Left lung (tissue), 10 donors: Measurements from ENCODE around the gene PRR19. TPM values are rescaled to one million over a fixed set of nuclear protein-coding genes. Genes with fewer than 3 reads are reported as not detected.

Experiments used
- ATAC-seq: fragments of 200-7000 bp; cut with Tn5 transposase; one replicate; pipeline ENCODE4 v1.9.1; 2020; ENCODE audit warnings: moderate library complexity
- DNase-seq, 4 donors: peaks; one replicate each; pipeline ENCODE4 v3.0.0-alpha.2; 2013 to 2020
- H3K27ac ChIP-seq, 2 donors: fragments of 200-600 bp; sonication (generic) in 1 of 2; one replicate each; pipeline versions ENCODE4 v1.5.0 to v1.8.0; 2020 to 2021
- H3K27me3 ChIP-seq, 2 donors: fragments of 200-600 bp; sonication (generic) in 1 of 2; one replicate each; pipeline versions ENCODE4 v1.5.0 to v1.8.0; 2020 to 2021
- H3K36me3 ChIP-seq, 2 donors: fragments of 200-600 bp; sonication (generic) in 1 of 2; one replicate each; pipeline versions ENCODE4 v1.5.0 to v1.8.0; 2020 to 2021
- H3K4me1 ChIP-seq, 2 donors: fragments of 200-600 bp; one replicate each; pipeline ENCODE4 v1.8.0; 2021
- H3K4me3 ChIP-seq, 2 donors: fragments of 200-600 bp; sonication (generic) in 1 of 2; one replicate each; pipeline versions ENCODE4 v1.5.0 to v1.8.0; 2020 to 2021; ENCODE audit warnings: mild to moderate bottlenecking in 1 of 2
- H3K9me3 ChIP-seq, 2 donors: fragments of 200-600 bp; sonication (generic) in 1 of 2; one replicate each; pipeline versions ENCODE4 v1.5.0 to v1.8.0; 2020 to 2021
- CTCF ChIP-seq, 2 donors: fragments of 200-600 bp; sonication (generic) in 1 of 2; IDR thresholded peaks; one replicate each; pipeline versions ENCODE4 v1.5.0 to v1.8.0; 2021; ENCODE audit warnings: antibody characterized with exemption in 2 of 2
- intact Hi-C, 2 donors: fragments of 100-400 bp; cut with DNase I; formaldehyde crosslinking; loops; one replicate each; pipeline versions ENCODE4 v1.11.2 to v1.14.2; 2022
- polyA plus RNA-seq, 6 donors: library from polyadenylated mRNA; unstranded; fragments of 120-200 nt; gene quantifications; one replicate each; pipeline ENCODE4 v1.2.1, GENCODE V29; 2013; ENCODE audit not compliant: insufficient read length in 6 of 6
- total RNA-seq, 2 donors: library from RNA; stranded (reverse); fragmentation: NEBNext Ultra II Directional; extraction: Animal tissue kit (Norgen Biotek cat#: 25700); gene quantifications; one replicate each; pipeline ENCODE4 v1.2.1, GENCODE V29; 2021
- donor health status: DM: no; HTN: yes; CAD: no.
- donor health status: DM: no; HTN: no; CAD: no.

Gene PRR19
- total and polyA plus RNA-seq, 8 donors = 1.1 to 2.6 (median 1.4) TPM

- Histone ChIP-seq H3K27me3 (peaks cover 9 to 48% of the 10 kb centered on the region in 2 donors), H3K4me1 (peaks cover 9 to 21% of the 10 kb centered on the region in 2 donors), H3K27ac (no peak overlapping the region), H3K36me3 (no peaks in the 10 kb centered on the region), H3K4me3 (no peak overlapping the region), H3K9me3 (no peaks in the 10 kb centered on the region)
- TF ChIP-seq CTCF (IDR thresholded peaks at IDR 0.05) = no peak
- ATAC-seq = no peak
- DNase-seq = no peak
- intact Hi-C loops = loop anchor here in 1 of 2 donors (10.0 kb wide), 1 partner anchor 178 kb away; the partner anchor contains the start of gene POU2F2
Observed at GRCh38 chr19:42312370-42312769, 10.4 kb downstream of the PRR19 start.

GRCh38 chr19:42313096-42313839 lies 11.3 kb downstream of the PRR19 start, which contains the start of gene TMEM145:
TSS of gene TMEM145 (plus strand) at chr19:42313309. CDS start at chr19:42313377, 68 bp downstream.
- no peak within 1 kb of the TSS for H3K27ac ChIP-seq
- peaks cover 9 to 21% of the 10 kb centered on the region in 2 donors for H3K4me1 ChIP-seq
- no peaks in the 10 kb centered on the region for H3K36me3 ChIP-seq
- TF ChIP-seq CTCF (IDR thresholded peaks at IDR 0.05) = no peak
- peaks cover 9 to 48% of the 10 kb centered on the region in 2 donors for H3K27me3 ChIP-seq
- peak within 1 kb of the TSS in 1 of 2 donors; percentile 35 for H3K4me3 ChIP-seq
- ATAC-seq (peak; percentile 86), DNase-seq (peak in 1 of 4 donors; percentile 58)
- intact Hi-C loops = loop anchor here in 1 of 2 donors (10.0 kb wide), 1 partner anchor 178 kb away; the partner anchor contains the start of gene POU2F2
- no peaks in the 10 kb centered on the region for H3K9me3 ChIP-seq

- DNase-seq (no peak), ATAC-seq (no peak)
- no peak overlapping the region for H3K27ac ChIP-seq
- H3K36me3 ChIP-seq = no peaks in the 10 kb centered on the region
- no peaks in the 10 kb centered on the region for H3K9me3 ChIP-seq
- no peak for TF ChIP-seq CTCF (IDR thresholded peaks at IDR 0.05)
- intact Hi-C loops = loop anchor here in 1 of 2 donors (10.0 kb wide), 1 partner anchor 179 kb away; the partner anchor contains the start of gene POU2F2
- H3K4me1 ChIP-seq = peaks cover 9 to 21% of the 10 kb centered on the region in 2 donors
- H3K27me3 ChIP-seq = peaks cover 9 to 48% of the 10 kb centered on the region in 2 donors
- H3K4me3 ChIP-seq = no peak overlapping the region
Observed at GRCh38 chr19:42313840-42314755, 12.2 kb downstream of the PRR19 start.

- Histone ChIP-seq H3K9me3 (no peaks in the 10 kb centered on the region), H3K36me3 (no peaks in the 10 kb centered on the region), H3K27me3 (peaks cover 9 to 48% of the 10 kb centered on the region in 2 donors), H3K4me3 (no peak overlapping the region), H3K27ac (no peak overlapping the region), H3K4me1 (peaks cover 9 to 21% of the 10 kb centered on the region in 2 donors)
- ATAC-seq = no peak
- intact Hi-C loops = loop anchor here in 1 of 2 donors (10.0 kb wide), 1 partner anchor 180 kb away; the partner anchor contains the start of gene POU2F2
- TF ChIP-seq CTCF (IDR thresholded peaks at IDR 0.05) = no peak
- no peak for DNase-seq
Observed at GRCh38 chr19:42315024-42315423, 13.1 kb downstream of the PRR19 start.
